ENCODE results near the gene PHLDB1. TPM values are rescaled to one million over a fixed set of nuclear protein-coding genes. Genes with fewer than 3 reads are reported as not detected.
"Not testable (repeated sequence)": the region's sequence is repeated elsewhere in the genome, so short reads cannot be mapped to it uniquely, and the experiment has no call there.

The PHLDB1 gene
- polyA plus RNA-seq, 2 donors, result 12.9 to 25.7 TPM

DNA sequence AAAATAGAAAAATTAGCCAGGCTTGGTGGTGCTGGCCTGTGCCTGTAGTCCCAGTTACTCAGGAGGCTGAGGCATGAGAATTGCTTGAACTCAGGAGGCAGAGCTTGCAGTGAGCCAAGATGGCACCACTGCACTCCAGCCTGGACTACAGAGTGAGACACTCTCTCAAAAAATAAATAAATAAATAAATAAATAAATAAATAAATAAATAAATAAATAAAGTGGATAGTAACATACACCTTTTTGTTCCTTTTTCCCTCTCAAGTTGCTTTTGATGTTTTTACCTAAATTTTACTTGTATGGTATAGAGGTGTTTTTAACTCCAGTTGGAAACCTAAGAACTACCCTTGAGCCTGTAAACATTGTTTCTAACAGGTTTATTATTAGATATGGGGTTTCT lies 29.4 kb upstream of the PHLDB1 start:
- not testable (repeated sequence) for H3K4me1 ChIP-seq (ENCODE audit: control insufficient read depth in 2 of 2, insufficient read depth in 2 of 2, low read length in 1 of 2); H3K4me3 ChIP-seq (ENCODE audit: low read depth in 1 of 2, low read length in 2 of 2); H3K27me3 ChIP-seq (ENCODE audit: control insufficient read depth in 1 of 2, insufficient read depth in 2 of 2, low read length in 2 of 2); H3K36me3 ChIP-seq (ENCODE audit: control insufficient read depth in 2 of 2, insufficient read depth in 2 of 2, low read length in 1 of 2); H3K27ac ChIP-seq (ENCODE audit: low read depth in 2 of 2, low read length in 1 of 2); H3K9me3 ChIP-seq (ENCODE audit: control insufficient read depth in 2 of 2, insufficient read depth in 1 of 2, low read depth in 1 of 2, low read length in 1 of 2)

DNA sequence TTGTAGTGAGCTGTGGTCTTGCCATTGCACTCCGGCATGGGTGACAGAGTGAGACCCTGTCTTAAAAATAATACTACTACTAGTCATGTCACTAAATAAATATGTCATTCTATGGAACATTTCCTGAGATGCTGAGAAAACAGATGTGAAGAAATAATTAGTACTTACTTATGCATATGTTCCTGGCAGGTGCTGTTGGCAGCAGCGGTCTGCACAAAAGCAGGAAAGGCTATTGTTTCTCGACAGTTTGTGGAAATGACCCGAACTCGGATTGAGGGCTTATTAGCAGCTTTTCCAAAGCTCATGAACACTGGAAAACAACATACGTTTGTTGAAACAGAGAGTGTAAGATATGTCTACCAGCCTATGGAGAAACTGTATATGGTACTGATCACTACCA lies 26.4 kb upstream of the PHLDB1 start:
- Histone ChIP-seq H3K36me3 (ENCODE audit: control insufficient read depth in 2 of 2, insufficient read depth in 2 of 2, low read length in 1 of 2) (peaks cover 8 to 9% of the 10 kb centered on the region in 2 donors), H3K4me1 (ENCODE audit: control insufficient read depth in 2 of 2, insufficient read depth in 2 of 2, low read length in 1 of 2) (no peaks in the 10 kb centered on the region), H3K9me3 (ENCODE audit: control insufficient read depth in 2 of 2, insufficient read depth in 1 of 2, low read depth in 1 of 2, low read length in 1 of 2) (no peaks in the 10 kb centered on the region), H3K27ac (ENCODE audit: low read depth in 2 of 2, low read length in 1 of 2) (no peak overlapping the region), H3K27me3 (ENCODE audit: control insufficient read depth in 1 of 2, insufficient read depth in 2 of 2, low read length in 2 of 2) (no peaks in the 10 kb centered on the region), H3K4me3 (ENCODE audit: low read depth in 1 of 2, low read length in 2 of 2) (no peak overlapping the region)
- 68 to 71% methylated on average over 6 of the region's 6 CpGs for WGBS, 2 donors

DNA sequence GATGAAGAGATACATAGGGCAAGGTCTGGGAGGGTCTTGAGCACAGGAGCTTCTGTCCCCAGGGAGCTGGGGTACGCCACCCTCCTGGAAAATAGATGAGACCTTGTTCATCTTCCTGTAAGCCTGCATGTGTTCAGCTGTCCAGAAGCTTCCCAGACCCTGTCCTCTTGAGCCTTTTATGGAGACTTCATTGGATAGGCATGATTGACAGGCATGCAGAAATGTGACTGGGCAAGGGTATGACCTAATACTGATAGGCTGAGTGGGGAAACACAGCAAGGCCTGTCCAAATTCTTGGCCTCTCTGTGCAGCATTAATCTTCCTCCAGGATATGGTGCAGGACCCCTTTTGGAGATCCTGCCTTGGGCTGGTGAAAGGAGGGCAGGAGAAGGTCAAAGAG lies 19.5 kb upstream of the PHLDB1 start:
- Histone ChIP-seq H3K9me3 (ENCODE audit: control insufficient read depth in 2 of 2, insufficient read depth in 1 of 2, low read depth in 1 of 2, low read length in 1 of 2) (no peaks in the 10 kb centered on the region), H3K4me3 (ENCODE audit: low read depth in 1 of 2, low read length in 2 of 2) (no peak overlapping the region), H3K27ac (ENCODE audit: low read depth in 2 of 2, low read length in 1 of 2) (no peak overlapping the region), H3K27me3 (ENCODE audit: control insufficient read depth in 1 of 2, insufficient read depth in 2 of 2, low read length in 2 of 2) (no peaks in the 10 kb centered on the region), H3K4me1 (ENCODE audit: control insufficient read depth in 2 of 2, insufficient read depth in 2 of 2, low read length in 1 of 2) (no peaks in the 10 kb centered on the region), H3K36me3 (ENCODE audit: control insufficient read depth in 2 of 2, insufficient read depth in 2 of 2, low read length in 1 of 2) (peaks cover 11 to 17% of the 10 kb centered on the region in 2 donors)
- 98 to 100% methylated on average over 1 of the region's 1 CpG for WGBS, 2 donors

DNA sequence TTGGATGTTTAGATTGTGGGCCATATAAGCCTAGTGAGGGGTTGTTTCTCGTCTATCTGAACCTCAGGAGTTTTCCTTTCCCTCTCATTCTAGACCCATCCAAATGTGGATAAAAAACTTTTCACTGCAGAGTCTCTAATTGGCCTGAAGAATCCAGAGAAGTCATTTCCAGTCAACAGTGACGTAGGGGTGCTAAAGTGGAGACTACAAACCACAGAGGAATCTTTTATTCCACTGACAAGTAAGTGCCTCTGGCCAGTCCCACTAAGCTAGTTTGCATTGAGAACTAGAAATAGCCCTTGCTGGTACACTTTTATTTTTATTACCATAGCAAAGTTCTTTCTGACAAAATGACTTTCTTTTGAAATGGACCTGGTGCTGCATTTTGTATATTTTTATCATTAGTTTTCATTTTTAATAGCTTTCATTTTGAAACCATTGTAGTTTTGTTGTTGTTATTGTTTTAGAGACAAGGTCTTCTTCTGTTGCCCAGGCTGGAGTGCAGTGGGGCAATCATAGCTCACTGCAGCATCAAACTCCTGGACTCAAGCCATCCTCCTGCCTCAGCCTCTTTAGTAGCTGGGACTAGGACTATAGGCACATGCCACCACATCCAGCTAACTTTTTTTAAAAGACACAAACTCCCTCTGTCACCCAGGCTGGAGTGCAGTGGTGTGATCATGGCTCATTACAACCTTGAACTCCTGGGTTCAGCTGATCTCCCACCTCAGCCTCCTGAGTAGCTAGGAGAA lies 14.6 kb upstream of the PHLDB1 start:
- Histone ChIP-seq H3K36me3 (ENCODE audit: control insufficient read depth in 2 of 2, insufficient read depth in 2 of 2, low read length in 1 of 2) (peaks cover 0 to 20% of the 10 kb centered on the region in 2 donors), H3K27me3 (ENCODE audit: control insufficient read depth in 1 of 2, insufficient read depth in 2 of 2, low read length in 2 of 2) (no peaks in the 10 kb centered on the region), H3K27ac (ENCODE audit: low read depth in 2 of 2, low read length in 1 of 2) (no peak overlapping the region), H3K4me3 (ENCODE audit: low read depth in 1 of 2, low read length in 2 of 2) (no peak overlapping the region), H3K4me1 (ENCODE audit: control insufficient read depth in 2 of 2, insufficient read depth in 2 of 2, low read length in 1 of 2) (no peaks in the 10 kb centered on the region), H3K9me3 (ENCODE audit: control insufficient read depth in 2 of 2, insufficient read depth in 1 of 2, low read depth in 1 of 2, low read length in 1 of 2) (no peaks in the 10 kb centered on the region)
- 77 to 83% methylated on average over 2 of the region's 2 CpGs for WGBS, 2 donors

DNA sequence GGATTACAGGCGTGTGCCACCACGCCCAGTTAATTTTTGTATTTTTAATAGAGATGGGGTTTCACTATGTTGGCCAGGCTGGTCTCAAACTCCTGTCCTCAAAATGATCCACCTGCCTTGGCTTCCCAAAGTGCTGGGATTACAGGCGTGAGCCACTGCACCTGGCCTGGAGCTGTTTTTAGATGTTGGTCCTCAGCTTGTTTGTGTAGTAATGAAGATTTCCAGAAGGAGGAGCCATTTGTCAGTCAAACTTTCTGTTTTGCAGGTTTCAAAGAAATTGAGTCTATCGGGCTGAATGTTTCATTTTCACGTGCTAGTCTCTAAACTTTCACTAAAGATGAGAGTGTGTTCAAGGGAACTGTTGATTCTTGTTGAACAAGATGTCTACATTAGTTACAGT lies 12.4 kb upstream of the PHLDB1 start:
- not testable (repeated sequence) for H3K27ac ChIP-seq (ENCODE audit: low read depth in 2 of 2, low read length in 1 of 2); H3K27me3 ChIP-seq (ENCODE audit: control insufficient read depth in 1 of 2, insufficient read depth in 2 of 2, low read length in 2 of 2); H3K4me1 ChIP-seq (ENCODE audit: control insufficient read depth in 2 of 2, insufficient read depth in 2 of 2, low read length in 1 of 2); H3K9me3 ChIP-seq (ENCODE audit: control insufficient read depth in 2 of 2, insufficient read depth in 1 of 2, low read depth in 1 of 2, low read length in 1 of 2); H3K4me3 ChIP-seq (ENCODE audit: low read depth in 1 of 2, low read length in 2 of 2)
- H3K36me3 ChIP-seq (ENCODE audit: control insufficient read depth in 2 of 2, insufficient read depth in 2 of 2, low read length in 1 of 2), result peaks cover 0 to 16% of the 10 kb centered on the region in 2 donors
- WGBS, 2 donors, result 44 to 47% methylated on average over 5 of the region's 5 CpGs

DNA sequence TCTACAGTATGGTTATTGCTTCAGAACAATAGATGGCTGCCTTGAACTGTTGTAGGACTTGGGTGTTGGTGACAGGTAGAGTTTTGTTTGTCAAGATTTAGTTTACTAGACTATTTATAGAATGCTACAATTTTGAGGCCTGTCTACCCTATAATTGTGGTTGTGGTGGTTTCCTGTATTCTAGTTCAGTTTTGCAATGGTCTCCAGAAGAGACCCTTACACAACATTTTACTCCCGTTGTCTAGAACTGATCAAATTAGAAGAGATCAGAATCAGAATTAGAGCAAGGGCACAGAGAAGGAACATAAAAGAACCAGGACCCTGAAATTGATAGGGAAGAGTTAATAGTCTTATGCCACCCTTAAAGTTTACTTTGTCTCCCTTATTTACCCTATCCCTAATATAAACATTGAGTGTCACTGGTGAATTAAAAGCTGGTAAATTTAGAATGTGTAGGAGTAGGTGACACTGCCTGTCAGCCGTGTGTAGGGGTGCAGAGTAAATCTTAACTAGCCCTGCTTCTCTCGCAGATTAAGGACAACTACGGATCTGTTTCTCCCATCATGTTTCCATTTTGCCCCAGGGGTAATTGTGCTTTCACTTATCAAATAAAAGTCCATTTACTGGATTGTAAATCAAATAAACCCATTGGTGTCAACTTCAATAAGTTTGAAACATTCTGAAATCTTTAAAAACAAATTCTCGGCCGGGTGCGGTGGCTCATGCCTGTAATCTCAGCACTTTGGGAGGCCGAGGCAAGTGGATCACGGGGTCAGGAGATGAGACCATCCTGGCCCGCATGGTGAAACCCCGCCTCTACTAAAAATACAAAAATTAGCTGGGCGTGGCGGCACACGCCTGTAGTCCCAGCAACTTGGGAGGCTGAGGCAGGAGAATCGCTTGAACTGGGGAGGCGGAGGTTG lies 10.9 kb upstream of the PHLDB1 start:
- no peaks in the 10 kb centered on the region for H3K27me3 ChIP-seq (ENCODE audit: control insufficient read depth in 1 of 2, insufficient read depth in 2 of 2, low read length in 2 of 2)
- no peak overlapping the region for H3K4me3 ChIP-seq (ENCODE audit: low read depth in 1 of 2, low read length in 2 of 2)
- H3K36me3 ChIP-seq (ENCODE audit: control insufficient read depth in 2 of 2, insufficient read depth in 2 of 2, low read length in 1 of 2), result peaks cover 7 to 17% of the 10 kb centered on the region in 2 donors
- no peaks in the 10 kb centered on the region for H3K9me3 ChIP-seq (ENCODE audit: control insufficient read depth in 2 of 2, insufficient read depth in 1 of 2, low read depth in 1 of 2, low read length in 1 of 2)
- 85 to 87% methylated on average over 16 of the region's 16 CpGs for WGBS, 2 donors
- no peak overlapping the region for H3K27ac ChIP-seq (ENCODE audit: low read depth in 2 of 2, low read length in 1 of 2)
- no peaks in the 10 kb centered on the region for H3K4me1 ChIP-seq (ENCODE audit: control insufficient read depth in 2 of 2, insufficient read depth in 2 of 2, low read length in 1 of 2)

DNA sequence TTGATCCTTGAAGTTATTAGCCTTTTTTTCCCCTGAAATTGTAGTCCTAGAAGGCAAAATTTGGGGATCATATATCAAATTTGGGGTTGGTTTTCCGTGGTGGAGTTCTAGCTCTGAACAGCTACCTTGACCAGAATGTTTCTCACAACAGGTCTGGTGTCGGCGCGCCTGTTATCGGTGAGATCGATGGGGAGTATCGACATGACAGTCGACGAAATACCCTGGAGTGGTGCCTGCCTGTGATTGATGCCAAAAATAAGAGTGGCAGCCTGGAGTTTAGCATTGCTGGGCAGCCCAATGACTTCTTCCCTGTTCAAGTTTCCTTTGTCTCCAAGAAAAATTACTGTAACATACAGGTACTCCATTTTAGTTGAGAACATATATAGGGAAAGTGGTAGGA lies 9.9 kb upstream of the PHLDB1 start:
- no peaks in the 10 kb centered on the region for H3K9me3 ChIP-seq (ENCODE audit: control insufficient read depth in 2 of 2, insufficient read depth in 1 of 2, low read depth in 1 of 2, low read length in 1 of 2)
- H3K4me3 ChIP-seq (ENCODE audit: low read depth in 1 of 2, low read length in 2 of 2), result no peak overlapping the region
- H3K27me3 ChIP-seq (ENCODE audit: control insufficient read depth in 1 of 2, insufficient read depth in 2 of 2, low read length in 2 of 2), result no peaks in the 10 kb centered on the region
- no peaks in the 10 kb centered on the region for H3K4me1 ChIP-seq (ENCODE audit: control insufficient read depth in 2 of 2, insufficient read depth in 2 of 2, low read length in 1 of 2)
- 90 to 93% methylated on average over 9 of the region's 9 CpGs for WGBS, 2 donors
- H3K27ac ChIP-seq (ENCODE audit: low read depth in 2 of 2, low read length in 1 of 2), result no peak overlapping the region
- H3K36me3 ChIP-seq (ENCODE audit: control insufficient read depth in 2 of 2, insufficient read depth in 2 of 2, low read length in 1 of 2), result peaks cover 9 to 26% of the 10 kb centered on the region in 2 donors

DNA sequence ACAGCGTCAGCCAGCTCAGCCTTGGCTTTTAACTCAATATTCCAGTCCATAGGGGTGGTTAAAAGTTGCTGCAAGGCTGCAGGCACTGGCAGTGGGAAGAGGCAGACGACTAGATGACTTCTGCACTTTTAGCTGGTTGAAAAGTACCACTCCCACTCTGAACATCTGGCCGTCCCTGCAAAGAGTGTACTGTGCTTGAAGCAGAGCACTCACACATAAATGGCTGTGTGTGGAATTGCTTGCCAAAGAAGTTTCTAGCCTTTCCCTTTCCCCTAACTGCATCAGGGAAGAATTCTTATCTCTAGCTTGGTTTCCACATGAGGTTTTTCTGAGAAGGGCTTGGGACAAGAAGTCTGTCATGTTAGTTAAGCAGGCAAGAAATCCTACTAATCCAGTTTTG lies 5.1 kb upstream of the PHLDB1 start:
- 65 to 67% methylated on average over 3 of the region's 3 CpGs for WGBS, 2 donors
- H3K9me3 ChIP-seq (ENCODE audit: control insufficient read depth in 2 of 2, insufficient read depth in 1 of 2, low read depth in 1 of 2, low read length in 1 of 2), result no peaks in the 10 kb centered on the region
- peaks cover 9 to 14% of the 10 kb centered on the region in 2 donors for H3K36me3 ChIP-seq (ENCODE audit: control insufficient read depth in 2 of 2, insufficient read depth in 2 of 2, low read length in 1 of 2)
- no peak overlapping the region for H3K27ac ChIP-seq (ENCODE audit: low read depth in 2 of 2, low read length in 1 of 2)
- no peak overlapping the region for H3K4me3 ChIP-seq (ENCODE audit: low read depth in 1 of 2, low read length in 2 of 2)
- no peaks in the 10 kb centered on the region for H3K27me3 ChIP-seq (ENCODE audit: control insufficient read depth in 1 of 2, insufficient read depth in 2 of 2, low read length in 2 of 2)
- no peaks in the 10 kb centered on the region for H3K4me1 ChIP-seq (ENCODE audit: control insufficient read depth in 2 of 2, insufficient read depth in 2 of 2, low read length in 1 of 2)

DNA sequence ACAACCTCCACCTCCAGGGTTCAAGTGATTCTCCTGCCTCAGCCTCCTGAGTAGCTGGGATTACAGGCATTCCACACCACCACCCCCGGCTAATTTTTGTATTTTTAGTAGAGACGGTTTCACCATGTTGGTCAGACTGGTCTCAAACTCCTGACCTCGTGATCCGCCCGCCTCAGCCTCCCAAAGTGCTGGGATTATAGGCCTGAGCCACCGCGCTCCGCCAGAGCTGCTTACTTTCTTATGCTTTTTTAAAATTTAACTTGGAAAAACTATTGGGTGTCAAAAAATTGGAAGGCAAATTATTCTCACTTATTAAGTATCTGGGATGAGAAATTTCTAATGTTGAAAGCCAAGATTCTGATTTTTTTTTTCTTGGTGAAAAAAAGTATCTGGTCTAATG lies 3.7 kb upstream of the PHLDB1 start:
- not testable (repeated sequence) for H3K9me3 ChIP-seq (ENCODE audit: control insufficient read depth in 2 of 2, insufficient read depth in 1 of 2, low read depth in 1 of 2, low read length in 1 of 2); H3K4me1 ChIP-seq (ENCODE audit: control insufficient read depth in 2 of 2, insufficient read depth in 2 of 2, low read length in 1 of 2); H3K27me3 ChIP-seq (ENCODE audit: control insufficient read depth in 1 of 2, insufficient read depth in 2 of 2, low read length in 2 of 2); H3K4me3 ChIP-seq (ENCODE audit: low read depth in 1 of 2, low read length in 2 of 2); H3K27ac ChIP-seq (ENCODE audit: low read depth in 2 of 2, low read length in 1 of 2)
- WGBS, 2 donors, result 84 to 85% methylated on average over 8 of the region's 8 CpGs
- peaks cover 9 to 10% of the 10 kb centered on the region in 2 donors for H3K36me3 ChIP-seq (ENCODE audit: control insufficient read depth in 2 of 2, insufficient read depth in 2 of 2, low read length in 1 of 2)

All from esophagus (tissue), 2 donors.